ENCODE results near the gene RNF212. TPM values are rescaled to one million over a fixed set of nuclear protein-coding genes. Genes with fewer than 3 reads are reported as not detected.

The RNF212 gene
- total RNA-seq, 4 donors from 2014 or later, result 3.7 to 16.1 (median 7.3) TPM

- no peak for TF ChIP-seq CTCF (IDR thresholded peaks at IDR 0.05; ENCODE audit: low read depth)
Measured at GRCh38 chr4:1080961-1081688, 32.2 kb downstream of the RNF212 start.

- TF ChIP-seq CTCF (IDR thresholded peaks at IDR 0.05; ENCODE audit: low read depth), result no peak
Measured at GRCh38 chr4:1080432-1080831, 32.9 kb downstream of the RNF212 start.

GRCh38 chr4:1079711-1080265, 33.6 kb downstream of the RNF212 start:
- TF ChIP-seq CTCF (IDR thresholded peaks at IDR 0.05; ENCODE audit: low read depth), result no peak

- no peak for TF ChIP-seq CTCF (IDR thresholded peaks at IDR 0.05; ENCODE audit: low read depth)
Measured at GRCh38 chr4:1078490-1078889, 34.9 kb downstream of the RNF212 start.

GRCh38 chr4:1077711-1078477, 35.5 kb downstream of the RNF212 start:
- no peak for TF ChIP-seq CTCF (IDR thresholded peaks at IDR 0.05; ENCODE audit: low read depth)

- no peak for TF ChIP-seq CTCF (IDR thresholded peaks at IDR 0.05; ENCODE audit: low read depth)
Measured at GRCh38 chr4:1075809-1076699, 37.3 kb downstream of the RNF212 start.
